SIG-M5 treated with dmso at 0.1 percent for 504 hours (cell line): ENCODE data around the gene STK36.

Experiments used
- DNase-seq: peaks from one replicate; lab custom pipeline; 2025; ENCODE audit not compliant: unreplicated experiment; lab: John Stamatoyannopoulos, UW

STK36 gene

GRCh38 chr2:218746470-218746795, 74.5 kb downstream of the STK36 start:
- DNase-seq = no peak

GRCh38 chr2:218746960-218747359, 75.1 kb downstream of the STK36 start:
- DNase-seq = no peak

GRCh38 chr2:218748741-218749441, 77.0 kb downstream of the STK36 start:
- no peak for DNase-seq
